GM18909 (cell line): ENCODE measurements around the gene SPNS2.

Experiments used
- ATAC-seq: cut with Tn5 transposase; IDR thresholded peaks from one replicate; pipeline ENCODE4 v1.9.1; 2021; ENCODE audit warnings: mild to moderate bottlenecking; ENCODE audit not compliant: unreplicated experiment, poor library complexity

Gene SPNS2

DNA sequence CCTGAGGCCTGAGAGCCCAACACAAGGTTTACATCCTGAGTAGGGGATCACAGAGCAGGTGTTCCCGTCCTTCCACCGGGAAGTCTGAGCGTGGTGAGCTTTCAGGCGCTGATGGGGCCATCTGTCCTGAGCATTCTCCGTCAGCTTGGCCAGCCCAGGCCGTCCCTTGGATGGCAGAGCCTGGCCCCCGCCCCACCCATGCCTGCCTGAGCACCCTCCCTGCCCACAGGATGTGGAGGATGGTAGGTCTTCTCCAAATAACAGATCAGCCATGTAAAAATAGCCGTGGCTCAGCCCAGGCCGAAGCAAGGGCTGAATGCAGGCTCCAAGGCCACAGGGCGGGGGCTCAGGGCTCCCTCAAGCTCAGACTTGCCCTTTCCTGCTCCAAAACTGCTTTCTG, 20.2 kb downstream of the SPNS2 start:
- ATAC-seq, result no peak

DNA sequence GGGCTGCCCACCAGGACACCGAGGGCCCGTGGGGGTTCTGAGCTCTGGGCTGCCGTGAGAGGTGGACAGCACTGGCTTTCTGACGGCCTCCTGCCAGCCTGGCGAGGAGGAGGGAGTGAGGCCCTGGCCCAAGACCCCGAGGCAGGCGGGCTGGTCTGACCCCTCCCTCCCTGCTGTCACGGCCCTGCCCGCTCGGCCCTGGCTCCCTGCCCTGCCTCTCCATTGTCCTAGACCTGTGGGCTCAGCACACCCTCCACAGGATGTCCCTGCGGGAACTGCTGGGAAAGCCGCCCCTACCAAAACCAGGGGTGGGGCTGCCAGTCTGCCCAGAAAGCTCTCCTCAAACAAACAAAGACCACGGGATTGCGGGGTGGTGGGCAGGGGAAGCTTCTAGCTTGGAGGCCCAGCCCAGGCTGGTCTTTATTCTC, 20.7 kb downstream of the SPNS2 start:
- no peak for ATAC-seq

DNA sequence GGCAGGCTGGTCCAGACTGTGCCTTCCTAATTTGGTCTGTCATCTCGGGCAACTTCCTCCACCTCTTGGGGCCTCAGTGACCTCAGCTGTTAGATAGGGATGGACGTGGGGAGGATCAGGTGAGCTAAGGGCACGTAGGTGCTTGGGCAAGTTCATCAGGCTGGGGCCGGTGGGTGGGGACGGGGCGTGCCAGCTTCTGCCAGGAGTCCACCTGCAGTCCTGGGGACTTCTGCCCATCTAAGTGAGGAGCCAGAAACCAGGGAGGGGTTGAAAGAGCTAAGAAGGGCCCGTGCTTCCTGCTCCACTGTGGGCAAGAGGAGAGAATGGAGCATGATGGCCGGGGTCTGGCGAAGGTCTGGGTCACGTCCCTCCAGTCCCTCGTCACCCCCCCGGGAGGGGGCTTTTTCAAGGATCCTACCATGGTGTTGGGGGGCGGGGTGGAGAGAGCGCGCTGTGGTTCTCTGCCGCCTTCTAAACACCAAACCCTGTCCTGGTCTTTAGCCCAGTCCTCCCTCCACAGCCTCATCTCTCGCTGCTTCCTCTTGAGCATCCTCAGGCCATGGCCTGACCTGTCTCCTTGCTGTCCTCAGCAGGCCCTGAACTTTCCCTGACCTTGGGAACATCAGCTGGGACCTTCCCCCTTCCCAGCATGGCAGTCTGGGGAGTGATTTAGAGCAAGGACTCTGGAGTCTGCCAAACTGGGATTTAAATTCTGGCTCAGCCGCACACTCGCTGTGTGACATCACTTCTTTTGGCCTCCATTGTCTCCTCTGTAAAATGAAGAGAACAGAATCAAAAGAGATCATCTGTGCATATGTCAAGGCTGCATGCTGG, 21.6 kb downstream of the SPNS2 start:
- no peak for ATAC-seq

DNA sequence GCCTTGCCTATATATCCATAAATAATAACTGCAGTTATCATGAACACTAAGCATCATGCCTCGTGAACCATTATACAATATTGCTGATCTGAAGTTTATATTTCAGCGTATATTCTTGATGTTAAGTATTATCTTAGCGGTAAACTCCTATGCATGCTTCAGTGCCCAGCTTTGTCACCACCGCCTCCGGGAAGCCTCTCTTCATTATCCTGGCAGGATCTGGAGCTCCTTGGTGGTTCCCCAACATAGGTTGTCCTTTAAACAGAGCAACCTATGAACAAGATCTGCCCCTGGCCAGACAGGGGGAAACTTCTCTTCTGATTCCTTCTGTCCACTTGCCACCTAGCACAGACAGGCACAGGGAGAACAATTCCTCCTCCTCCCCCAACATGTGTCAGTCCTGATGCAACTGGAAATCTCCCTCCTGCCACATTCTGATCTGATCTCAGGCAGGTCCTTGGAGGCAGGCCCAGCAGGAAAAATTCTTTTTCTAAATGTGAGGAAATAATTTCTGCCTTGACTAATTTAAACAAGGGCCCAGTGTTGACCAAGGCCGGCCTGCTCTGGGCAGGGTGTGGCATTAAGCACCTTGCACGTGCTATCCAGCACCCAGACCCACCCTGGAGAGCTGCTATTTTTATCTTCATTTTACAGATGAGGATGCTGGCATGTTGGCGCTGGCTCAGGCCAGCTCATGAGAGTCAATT, 22.4 kb downstream of the SPNS2 start:
- ATAC-seq, result no peak

DNA sequence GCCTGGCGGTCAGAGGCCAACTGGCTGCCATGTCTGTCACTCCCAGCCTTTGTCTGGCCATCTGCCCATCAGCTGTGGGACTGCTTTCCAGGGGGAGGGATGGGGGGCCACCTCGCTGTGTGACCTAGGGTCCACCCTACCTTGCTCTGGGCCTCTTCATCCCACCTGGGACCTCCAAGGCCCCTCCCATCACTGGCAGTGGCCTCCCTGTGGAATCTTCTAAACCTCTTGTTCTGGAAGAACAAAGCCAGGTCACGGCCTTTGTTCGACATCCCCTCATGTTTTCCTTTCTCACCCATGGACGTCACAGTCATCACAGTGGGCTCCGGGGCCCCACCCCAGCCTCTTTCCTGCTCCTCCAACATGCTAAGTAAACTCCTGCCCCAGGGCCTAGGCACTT, 24.0 kb downstream of the SPNS2 start:
- ATAC-seq, result no peak

DNA sequence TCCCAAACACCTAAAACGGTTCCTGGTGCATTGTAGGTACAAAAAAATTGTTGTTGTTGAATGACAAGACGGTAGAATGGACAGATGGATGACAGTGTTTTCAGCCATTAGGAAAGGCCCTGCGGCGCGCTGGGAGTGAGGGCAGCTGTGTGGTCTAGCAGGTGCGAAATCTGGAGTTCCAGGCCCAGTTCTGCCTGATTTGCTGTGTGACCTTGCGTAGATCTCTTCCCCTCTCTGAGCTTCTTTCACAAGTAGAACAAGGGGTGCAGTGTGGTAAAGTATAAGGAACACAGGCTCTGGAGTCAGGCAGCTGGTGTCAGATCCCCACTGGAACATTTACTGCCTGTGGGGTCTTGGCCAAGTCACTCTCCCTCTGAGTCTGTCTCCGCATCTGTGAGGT, 25.3 kb downstream of the SPNS2 start:
- ATAC-seq, result no peak

DNA sequence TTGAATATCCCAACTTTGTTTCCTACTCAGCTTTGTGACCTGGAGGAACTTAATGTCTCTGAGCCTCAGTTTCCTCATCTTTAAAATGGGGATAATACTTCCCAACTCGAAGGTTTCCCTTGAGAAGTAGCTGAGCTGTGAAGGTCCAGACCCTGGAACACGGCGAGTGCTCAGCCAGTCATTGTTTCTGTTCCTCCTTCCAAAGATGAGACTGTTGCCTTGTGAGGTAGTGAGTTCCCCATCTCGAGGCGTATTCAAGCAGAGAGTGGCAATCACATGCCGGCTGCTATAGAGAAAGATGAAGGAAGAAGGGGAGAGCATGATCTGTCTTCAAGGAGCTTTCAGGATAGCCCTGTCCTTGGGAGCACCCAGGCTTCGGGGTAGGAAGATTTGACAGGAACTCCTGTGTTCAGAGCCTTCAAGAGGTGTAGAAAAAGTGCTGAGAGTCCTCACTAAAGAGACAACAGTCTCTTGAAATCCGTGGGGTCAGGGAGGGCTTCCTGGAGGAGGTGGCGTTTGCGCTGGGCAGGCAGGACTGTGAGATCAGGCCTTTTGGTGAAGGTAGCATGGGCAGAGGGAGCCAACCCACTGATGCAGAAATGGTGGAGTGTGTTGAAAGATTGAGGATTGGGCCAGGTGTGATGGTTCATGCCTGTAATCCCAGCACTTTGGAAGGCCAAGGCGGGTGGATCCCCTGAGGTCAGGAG, 27.2 kb downstream of the SPNS2 start:
- ATAC-seq, result no peak

DNA sequence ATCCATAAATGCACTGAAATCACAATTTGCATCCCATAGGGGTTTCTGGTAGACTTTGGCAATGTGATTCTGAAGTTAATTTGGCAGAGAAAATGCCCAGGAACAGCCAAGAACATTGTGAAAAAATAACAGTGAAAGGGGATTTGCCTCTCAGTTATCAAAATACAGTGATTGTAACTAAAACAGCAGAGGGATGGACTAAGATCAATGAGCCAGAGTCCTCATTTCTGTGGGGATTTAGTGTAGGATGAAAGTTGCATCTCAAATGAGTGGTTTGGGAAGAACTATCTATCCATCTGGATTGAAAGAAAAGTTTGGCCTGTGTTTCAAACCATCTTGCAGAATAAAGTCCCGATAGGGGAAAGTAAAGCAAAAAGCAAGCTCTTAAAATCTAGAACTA, 28.5 kb downstream of the SPNS2 start:
- no peak for ATAC-seq

DNA sequence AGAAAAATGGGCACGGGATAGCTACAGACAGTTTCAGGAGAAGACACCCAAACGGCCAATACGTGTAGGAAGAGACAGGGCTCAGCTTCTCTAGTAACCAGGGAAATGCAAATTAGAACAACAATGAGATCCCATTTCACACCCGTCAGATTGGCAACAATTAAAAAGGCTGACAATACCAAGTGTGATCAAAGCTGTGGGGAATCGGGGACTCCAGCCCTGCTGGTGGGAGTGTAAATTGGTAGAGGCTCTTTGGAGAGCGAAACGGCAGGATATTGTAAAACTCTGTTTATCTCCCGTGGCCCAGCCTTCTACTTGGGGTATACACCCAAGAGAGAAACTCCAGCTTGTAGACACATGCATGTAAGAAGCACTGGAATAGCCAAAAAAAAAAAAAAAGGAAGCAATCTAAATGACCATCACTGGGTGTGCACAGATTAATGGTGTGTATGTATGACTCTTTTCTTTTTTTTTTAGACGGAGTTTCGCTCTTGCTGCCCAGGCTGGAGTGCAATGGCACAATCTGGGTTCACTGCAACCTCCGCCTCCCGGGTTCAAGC, 29.0 kb downstream of the SPNS2 start:
- no peak for ATAC-seq

DNA sequence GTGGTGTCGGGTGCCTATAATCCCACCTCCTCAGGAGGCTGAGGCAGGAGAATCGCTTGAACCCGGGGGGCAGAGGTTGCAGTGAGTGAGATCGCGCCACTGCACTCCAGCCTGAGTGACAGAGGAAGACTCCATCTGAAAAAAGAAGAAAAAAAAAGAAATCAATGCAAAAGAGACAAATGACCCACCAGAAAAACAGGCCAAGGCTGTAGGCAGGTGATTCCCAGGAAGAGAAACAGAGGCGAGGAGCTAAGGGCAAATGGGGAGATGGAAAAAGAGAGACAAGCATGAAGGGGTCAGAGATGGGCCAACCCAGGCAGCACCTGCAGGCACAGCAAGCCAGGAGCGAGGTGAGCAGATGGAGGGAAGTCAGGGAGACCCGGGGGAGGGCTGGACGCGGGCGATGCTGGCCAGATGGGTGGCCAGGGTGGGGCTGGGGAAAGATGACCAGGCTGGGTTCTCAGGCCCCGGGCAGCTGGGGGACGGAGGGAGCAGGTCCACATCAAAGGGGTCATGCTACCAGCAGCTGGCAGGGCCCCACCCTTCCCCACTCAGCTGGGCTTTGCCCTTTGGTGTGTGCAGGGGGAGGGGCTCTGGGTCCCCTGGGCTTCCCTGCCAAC, 31.0 kb downstream of the SPNS2 start:
- ATAC-seq, result no peak

DNA sequence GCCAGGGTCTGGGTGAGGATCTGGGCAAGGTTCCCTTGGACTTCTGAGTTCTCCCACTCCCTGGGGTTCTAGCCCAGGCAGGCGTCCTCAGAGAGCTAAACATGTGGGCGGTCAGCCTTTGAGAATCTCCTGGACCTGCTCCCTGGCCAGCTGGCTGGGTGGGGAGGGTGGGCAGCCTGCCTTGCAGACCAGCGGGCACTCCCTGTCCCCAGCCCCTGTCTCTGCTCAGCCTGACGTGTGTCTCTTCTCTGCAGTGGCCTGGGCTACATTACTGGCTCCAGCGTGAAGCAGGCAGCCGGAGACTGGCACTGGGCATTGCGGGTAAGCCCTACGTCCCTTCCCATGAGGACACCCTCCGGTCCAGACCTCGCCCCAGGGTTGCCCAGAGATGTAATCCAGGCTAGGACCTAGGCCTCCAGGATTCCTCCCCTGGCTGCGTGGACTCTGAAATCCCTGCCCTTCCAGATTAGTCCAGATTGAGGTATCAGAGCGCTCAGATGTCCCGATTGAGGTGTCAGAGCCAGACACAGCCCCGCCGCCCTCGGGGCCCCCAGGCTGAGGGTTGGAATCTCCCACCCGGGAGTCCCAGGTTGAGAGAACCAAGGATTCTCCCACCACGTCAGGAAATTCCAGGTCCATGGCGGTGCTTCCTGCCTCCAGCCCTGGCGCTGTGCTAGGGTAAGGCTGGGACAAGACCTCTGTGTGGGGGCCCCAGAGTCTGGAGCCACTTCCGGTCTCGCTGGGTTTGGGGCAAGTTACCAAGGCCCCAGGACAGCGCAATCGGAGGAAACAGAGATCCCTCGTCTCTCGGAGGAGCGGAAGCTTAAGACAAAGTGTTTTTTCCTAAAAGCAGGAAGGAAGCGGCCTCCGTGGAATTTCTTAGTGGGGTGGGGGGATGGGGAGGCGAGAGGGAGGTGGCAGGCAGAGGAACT, 32.4 kb downstream of the SPNS2 start:
- ATAC-seq, result no peak

DNA sequence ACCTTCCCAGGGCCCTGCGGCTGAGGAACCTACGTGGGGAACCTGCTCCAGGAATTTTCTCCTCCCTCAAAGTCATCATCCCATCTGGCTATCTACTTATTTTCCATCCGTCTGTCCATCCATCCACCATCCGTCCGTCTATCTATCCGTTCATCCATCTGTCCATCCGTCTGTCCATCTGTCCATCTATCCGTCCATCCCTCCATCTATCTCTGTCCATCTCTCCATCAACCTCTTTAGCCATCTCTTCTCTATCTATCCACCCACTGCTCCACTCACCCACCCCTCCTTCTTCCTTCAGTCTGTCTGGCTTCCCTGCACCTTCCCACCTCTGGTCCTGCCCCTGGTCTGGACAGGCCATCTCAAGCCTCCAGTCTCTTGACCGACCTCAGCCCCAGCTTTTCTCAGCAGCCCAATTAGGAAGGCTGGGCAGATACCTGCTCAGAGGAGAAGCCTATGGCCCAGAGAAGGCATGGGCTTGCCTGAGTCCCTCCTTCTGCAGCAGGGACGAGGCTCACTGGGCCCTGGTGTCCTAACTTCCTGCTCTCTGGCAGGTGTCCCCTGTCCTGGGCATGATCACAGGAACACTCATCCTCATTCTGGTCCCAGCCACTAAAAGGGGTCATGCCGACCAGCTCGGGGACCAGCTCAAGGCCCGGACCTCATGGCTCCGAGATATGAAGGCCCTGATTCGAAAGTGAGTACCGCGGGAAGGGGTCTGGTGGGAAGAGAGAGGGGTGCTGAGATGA, 33.5 kb downstream of the SPNS2 start:
- ATAC-seq, result no peak

DNA sequence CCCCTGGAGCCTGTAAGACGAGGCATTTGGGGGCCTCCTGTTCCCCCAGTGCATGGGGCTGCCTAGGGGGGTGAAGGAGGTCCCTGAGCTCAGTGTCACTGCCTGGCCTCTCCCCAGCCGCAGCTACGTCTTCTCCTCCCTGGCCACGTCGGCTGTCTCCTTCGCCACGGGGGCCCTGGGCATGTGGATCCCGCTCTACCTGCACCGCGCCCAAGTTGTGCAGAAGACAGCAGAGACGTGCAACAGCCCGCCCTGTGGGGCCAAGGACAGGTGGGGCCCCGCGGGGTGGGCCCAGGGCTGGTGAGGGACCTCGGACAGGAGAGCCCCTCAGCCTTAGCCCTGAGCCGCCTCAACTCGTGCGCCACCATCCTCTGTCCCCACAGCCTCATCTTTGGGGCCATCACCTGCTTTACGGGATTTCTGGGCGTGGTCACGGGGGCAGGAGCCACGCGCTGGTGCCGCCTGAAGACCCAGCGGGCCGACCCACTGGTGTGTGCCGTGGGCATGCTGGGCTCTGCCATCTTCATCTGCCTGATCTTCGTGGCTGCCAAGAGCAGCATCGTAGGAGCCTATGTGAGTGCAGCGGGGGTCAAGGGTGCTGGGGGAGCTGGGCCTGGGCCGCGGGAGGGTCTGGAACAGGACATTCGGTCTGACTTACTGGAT, 34.3 kb downstream of the SPNS2 start:
- no peak for ATAC-seq

DNA sequence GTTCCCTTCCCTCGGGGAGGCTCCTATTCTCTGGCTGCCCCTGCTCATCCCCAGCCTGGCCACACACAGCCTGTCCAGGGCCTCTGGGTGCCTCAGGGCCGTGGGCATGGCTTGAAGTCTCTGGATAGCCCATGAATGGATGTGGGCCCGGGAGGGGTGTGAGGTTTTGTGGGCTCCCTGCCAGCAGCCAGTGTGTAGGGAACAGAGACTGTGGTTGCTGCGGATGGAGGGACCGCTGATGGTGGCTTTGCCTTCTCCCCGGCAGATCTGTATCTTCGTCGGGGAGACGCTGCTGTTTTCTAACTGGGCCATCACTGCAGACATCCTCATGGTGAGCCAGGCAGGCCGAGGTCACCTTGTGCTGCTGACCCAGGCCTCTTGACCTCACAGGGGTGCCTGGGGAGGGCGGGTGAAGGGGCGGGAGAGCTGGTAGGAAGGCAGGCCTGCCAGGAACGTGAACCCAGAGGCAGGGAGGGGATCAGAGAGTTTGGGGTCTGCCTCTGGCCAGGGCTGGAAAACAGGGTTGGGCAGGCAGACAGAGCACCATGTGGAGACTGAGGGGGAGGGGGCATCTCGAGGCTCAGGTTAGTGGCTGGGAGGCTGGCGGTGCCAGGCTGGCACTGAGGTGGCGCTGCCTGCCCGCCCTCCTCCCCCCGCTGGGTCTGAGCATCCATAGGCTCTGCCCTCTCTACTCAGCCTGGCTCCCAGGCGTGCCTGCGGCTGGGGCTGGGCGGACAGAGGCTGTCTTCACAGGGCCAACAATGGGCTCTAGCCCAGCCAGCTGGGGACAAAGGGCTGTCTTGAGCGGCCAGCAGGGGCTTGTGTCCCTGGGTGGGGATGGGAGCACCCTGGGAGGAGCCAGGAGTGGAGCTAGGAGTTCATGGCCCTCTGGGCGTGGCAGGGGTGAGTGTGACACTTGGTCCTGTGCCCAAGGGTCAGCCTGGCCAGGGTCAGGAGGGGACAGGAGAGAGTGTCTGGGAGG, 35.1 kb downstream of the SPNS2 start:
- no peak for ATAC-seq

DNA sequence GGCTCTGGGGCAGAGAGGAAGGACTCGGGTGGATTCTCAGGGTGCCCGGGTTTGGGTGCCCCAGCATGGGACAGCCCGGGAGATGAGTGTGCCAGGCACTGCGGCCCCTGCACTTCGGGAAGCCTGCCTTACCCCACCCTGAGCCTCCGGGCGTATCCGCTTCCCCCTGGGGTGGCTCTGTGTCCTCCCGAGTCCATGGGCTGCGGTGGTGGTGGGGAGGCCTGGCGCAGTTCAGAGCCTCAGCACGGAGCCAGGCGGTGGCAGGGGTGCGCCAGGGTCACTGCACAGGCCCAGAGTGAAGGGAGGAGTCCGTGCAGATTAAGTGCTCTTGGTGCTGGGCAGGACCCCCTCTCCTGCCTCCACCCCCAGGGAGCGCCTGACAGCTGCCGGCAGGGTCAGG, 35.8 kb downstream of the SPNS2 start:
- no peak for ATAC-seq

DNA sequence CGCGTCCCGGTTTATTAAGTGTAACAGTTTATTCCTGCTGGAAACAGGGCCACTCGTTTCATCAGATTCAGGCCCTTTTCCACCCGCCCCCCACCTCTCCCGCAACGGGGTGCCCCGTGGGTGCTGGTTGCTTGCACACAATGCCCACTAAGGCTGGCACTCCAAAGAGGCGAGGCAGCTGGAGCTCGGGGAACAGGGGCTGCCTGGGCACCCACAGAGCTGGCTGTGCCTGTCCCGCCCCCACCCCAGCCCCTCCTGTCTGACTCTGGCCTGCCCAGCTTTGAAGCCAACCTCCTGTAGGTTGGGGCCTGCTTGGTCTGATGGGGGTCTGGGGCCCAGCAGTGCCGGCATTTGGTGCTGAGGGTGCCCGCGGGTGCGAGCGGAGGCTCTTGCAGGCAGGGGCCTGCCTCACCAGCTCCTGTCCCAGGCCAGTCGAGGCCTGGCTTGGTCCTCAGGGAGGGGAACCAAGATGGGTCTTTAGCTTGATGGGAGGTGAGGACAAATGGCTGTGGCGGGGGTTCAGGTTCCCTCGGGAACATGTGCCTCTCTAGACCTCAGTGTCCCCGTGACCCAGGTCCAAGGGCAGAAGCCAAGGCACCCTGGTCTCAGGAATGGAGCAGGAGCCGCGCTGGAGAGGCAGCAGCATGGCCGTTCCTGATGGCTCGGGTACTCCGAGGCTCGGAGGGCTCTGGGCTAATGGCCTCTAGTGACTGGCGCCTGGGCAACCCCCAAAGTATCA, 36.4 kb downstream of the SPNS2 start:
- no peak for ATAC-seq
